ENCODE data around the gene GLMP. TPM values are rescaled to one million over a fixed set of nuclear protein-coding genes. Genes with fewer than 3 reads are reported as not detected.

The GLMP gene
- total RNA-seq (2022; extraction: Qiagen RNA extraction), result 32.2 to 45.8 TPM (median 45.0 TPM) in 5 replicates

GRCh38 chr1:156295391-156295947, at the start of gene GLMP:
Gene GLMP, minus strand, starts transcription at chr1:156295679. Its CDS starts 34 bp downstream, at chr1:156295645.

GRCh38 chr1:156338180-156338976, 42.9 kb upstream of the GLMP start, which contains the start of the genes CCT3 and TSACC:
Gene CCT3, minus strand, starts transcription at chr1:156338292. Its CDS starts 108 bp downstream, at chr1:156338184.
Gene TSACC, plus strand, starts transcription at chr1:156338526. Its CDS starts 1,232 bp downstream, at chr1:156339758.

GRCh38 chr1:156298852-156299357, 3.4 kb upstream of the GLMP start, which contains the start of gene VHLL:
Gene VHLL, minus strand, starts transcription at chr1:156299307. Its CDS starts 118 bp downstream, at chr1:156299189.

GRCh38 chr1:156284112-156284511, 11.4 kb downstream of the GLMP start, which contains the start of gene TMEM79:
Gene TMEM79, plus strand, starts transcription at chr1:156284325. Its CDS starts 902 bp downstream, at chr1:156285227.

GRCh38 chr1:156282479-156283222, 12.8 kb downstream of the GLMP start, which contains the start of gene SMG5:
Gene SMG5, minus strand, starts transcription at chr1:156282825. Its CDS starts 145 bp downstream, at chr1:156282680.

GRCh38 chr1:156247460-156248322, 47.8 kb downstream of the GLMP start, which contains the start of gene PAQR6:
Gene PAQR6, minus strand, starts transcription at chr1:156248056. Its CDS starts 1,325 bp downstream, at chr1:156246731.

Other genes starting within 250 kb of the GLMP start
- gene UBQLN4, start 241.9 kb downstream of the GLMP start, total RNA-seq (2022; extraction: Qiagen RNA extraction), result 33.9 to 43.6 TPM (median 42.2 TPM) in 5 replicates
- gene LAMTOR2, start 240.9 kb downstream of the GLMP start, total RNA-seq (2022; extraction: Qiagen RNA extraction), result 146 to 167 TPM (median 153 TPM) in 5 replicates
- 0.16 TPM in 1 of 5 replicates, not detected in the others for gene RAB25, start 234.5 kb downstream of the GLMP start, total RNA-seq (2022; extraction: Qiagen RNA extraction)
- 0.76 to 2.6 TPM (median 1.7 TPM) in 5 replicates for gene MEX3A, start 213.2 kb downstream of the GLMP start, total RNA-seq (2022; extraction: Qiagen RNA extraction)
- 607 to 803 TPM (median 745 TPM) in 5 replicates for gene LMNA, start 181.0 kb downstream of the GLMP start, total RNA-seq (2022; extraction: Qiagen RNA extraction)
- 0.31 to 0.51 TPM (median 0.42 TPM) in 5 replicates for gene SEMA4A, start 142.1 kb downstream of the GLMP start, total RNA-seq (2022; extraction: Qiagen RNA extraction)
- gene SLC25A44, start 101.6 kb downstream of the GLMP start, total RNA-seq (2022; extraction: Qiagen RNA extraction), result 26.3 to 31.0 TPM (median 27.5 TPM) in 5 replicates
- gene PMF1, start 82.7 kb downstream of the GLMP start, total RNA-seq (2022; extraction: Qiagen RNA extraction), result 55.3 to 59.8 TPM (median 58.8 TPM) in 5 replicates
- gene BGLAP, start 53.5 kb downstream of the GLMP start, total RNA-seq (2022; extraction: Qiagen RNA extraction), result 0.23 to 0.47 TPM (median 0.29 TPM) in 3 of 5 replicates, not detected in the others
- gene PAQR6, start 47.6 kb downstream of the GLMP start, total RNA-seq (2022; extraction: Qiagen RNA extraction), result 2.4 to 4.7 TPM (median 2.8 TPM) in 5 replicates
- gene SMG5, start 12.9 kb downstream of the GLMP start, total RNA-seq (2022; extraction: Qiagen RNA extraction), result 33.2 to 45.5 TPM (median 42.2 TPM) in 5 replicates
- 4.8 to 8.1 TPM (median 7.4 TPM) in 5 replicates for gene TMEM79, start 11.4 kb downstream of the GLMP start, total RNA-seq (2022; extraction: Qiagen RNA extraction)
- not detected in 5 replicates for gene VHLL, start 3.6 kb upstream of the GLMP start, total RNA-seq (2022; extraction: Qiagen RNA extraction)
- gene CCT3, start 42.6 kb upstream of the GLMP start, total RNA-seq (2022; extraction: Qiagen RNA extraction), result 383 to 409 TPM (median 404 TPM) in 5 replicates
- 2.2 to 3.0 TPM (median 2.5 TPM) in 5 replicates for gene TSACC, start 42.8 kb upstream of the GLMP start, total RNA-seq (2022; extraction: Qiagen RNA extraction)
- gene RHBG, start 73.5 kb upstream of the GLMP start, total RNA-seq (2022; extraction: Qiagen RNA extraction), result not detected in 5 replicates
- gene MEF2D, start 205.1 kb upstream of the GLMP start, total RNA-seq (2022; extraction: Qiagen RNA extraction), result 19.8 to 38.2 TPM (median 33.5 TPM) in 5 replicates